IPS-11a (cell line): ENCODE results near the gene UBN1.

Source experiments
- H3K4me3 ChIP-seq: one replicate; pipeline ENCODE4 v1.5.1; 2013; ENCODE audit warnings: low read depth, low read length, control low read depth

UBN1 gene

GRCh38 chr16:4900036-4900435 lies 52.8 kb downstream of the UBN1 start:
- H3K4me3 ChIP-seq, result no peak overlapping the region

- no peak overlapping the region for H3K4me3 ChIP-seq
Observed at GRCh38 chr16:4900750-4901149, 53.5 kb downstream of the UBN1 start.

DNA sequence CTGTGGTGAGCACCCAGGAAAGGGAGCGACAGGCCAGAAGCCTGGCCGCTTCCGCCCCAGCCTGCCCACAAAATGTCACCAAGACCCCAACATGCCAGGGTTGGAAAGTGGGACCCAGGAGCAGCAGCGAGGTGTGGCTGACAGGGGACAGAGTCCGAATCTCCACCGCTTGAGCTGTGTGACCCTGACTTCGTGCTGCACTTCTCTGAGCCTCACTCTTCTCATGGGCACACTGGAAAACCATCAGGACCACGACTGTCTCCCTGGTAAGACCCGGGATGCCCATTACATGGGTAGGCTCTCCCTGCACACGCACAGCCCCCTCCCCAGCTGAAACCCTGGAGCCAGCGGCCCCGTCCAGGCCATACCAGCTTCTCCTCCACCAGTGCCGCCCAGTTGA lies 54.8 kb downstream of the UBN1 start:
- H3K4me3 ChIP-seq, result no peak overlapping the region

- H3K4me3 ChIP-seq, result no peak overlapping the region
Observed at GRCh38 chr16:4904108-4904941, 57.0 kb downstream of the UBN1 start.

GRCh38 chr16:4904942-4905615 lies 57.8 kb downstream of the UBN1 start:
- H3K4me3 ChIP-seq, result no peak overlapping the region

- H3K4me3 ChIP-seq, result no peak overlapping the region
Observed at GRCh38 chr16:4908854-4909401, 61.6 kb downstream of the UBN1 start.

- H3K4me3 ChIP-seq, result no peak overlapping the region
Observed at GRCh38 chr16:4909825-4910224, 62.5 kb downstream of the UBN1 start.

GRCh38 chr16:4910828-4911227 lies 63.5 kb downstream of the UBN1 start:
- H3K4me3 ChIP-seq, result no peak overlapping the region

DNA sequence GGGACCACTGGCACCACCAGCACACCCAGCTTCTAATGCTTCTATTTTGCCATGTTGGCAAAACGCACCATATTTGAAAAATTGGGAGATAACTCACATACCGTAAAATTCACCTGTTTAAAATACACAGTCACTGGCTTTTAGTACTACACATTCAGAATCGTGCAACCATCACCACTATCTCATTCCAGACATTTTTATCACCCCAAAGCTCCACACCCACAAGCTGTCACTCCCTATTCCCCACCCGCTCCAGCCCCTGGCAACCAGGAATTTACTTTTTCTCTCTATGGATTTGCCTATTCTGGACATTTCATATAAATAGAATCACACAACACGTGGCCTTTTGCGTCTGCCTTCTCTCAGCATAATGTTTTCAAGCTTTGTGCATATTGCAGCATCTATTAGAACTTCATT lies 64.7 kb downstream of the UBN1 start:
- no peak overlapping the region for H3K4me3 ChIP-seq

- no peak overlapping the region for H3K4me3 ChIP-seq
Observed at GRCh38 chr16:4913130-4913773, 66.0 kb downstream of the UBN1 start.

GRCh38 chr16:4913774-4914525 lies 66.7 kb downstream of the UBN1 start:
- H3K4me3 ChIP-seq, result no peak overlapping the region

DNA sequence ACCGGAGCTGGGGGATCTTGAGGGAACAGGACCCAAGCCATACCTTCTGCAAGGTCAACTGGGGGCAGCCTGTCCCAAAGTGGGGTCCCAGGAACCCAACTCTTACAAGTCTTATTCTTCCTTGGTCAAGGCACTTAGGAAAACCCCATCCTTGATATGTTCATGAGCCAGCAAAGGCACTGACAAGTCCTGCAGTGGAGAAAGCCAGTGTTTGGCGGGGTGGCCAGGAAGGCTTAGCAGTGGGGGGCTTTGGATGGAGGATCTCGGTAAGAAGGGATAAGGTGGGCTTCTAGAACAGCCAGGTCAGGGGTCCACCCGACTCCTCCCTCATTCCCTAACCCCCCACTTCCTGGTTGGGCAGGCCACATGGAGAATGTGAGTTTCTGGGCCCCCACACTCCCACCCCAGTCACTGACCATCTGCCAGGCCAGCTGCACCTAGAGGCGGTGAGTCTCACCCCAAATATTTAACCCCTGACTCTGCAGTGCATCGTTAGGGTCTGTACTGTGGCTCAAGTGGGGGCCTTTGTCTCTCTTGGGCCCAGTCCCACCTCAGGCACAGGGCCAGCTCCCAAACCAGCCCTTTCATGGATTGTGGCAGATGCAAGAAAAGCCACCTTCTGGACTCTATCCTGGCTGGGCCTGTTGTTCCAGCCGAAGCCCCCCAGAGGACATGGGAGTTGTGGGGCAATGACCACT lies 67.4 kb downstream of the UBN1 start:
- H3K4me3 ChIP-seq, result no peak overlapping the region

GRCh38 chr16:4915226-4915761 lies 68.0 kb downstream of the UBN1 start:
- no peak overlapping the region for H3K4me3 ChIP-seq

- H3K4me3 ChIP-seq, result no peak overlapping the region
Observed at GRCh38 chr16:4917117-4917516, 69.8 kb downstream of the UBN1 start.

GRCh38 chr16:4918781-4919251 lies 71.5 kb downstream of the UBN1 start:
- no peak overlapping the region for H3K4me3 ChIP-seq

- no peak overlapping the region for H3K4me3 ChIP-seq
Observed at GRCh38 chr16:4920826-4921225, 73.5 kb downstream of the UBN1 start.

- no peak overlapping the region for H3K4me3 ChIP-seq
Observed at GRCh38 chr16:4922721-4923342, 75.6 kb downstream of the UBN1 start.

- H3K4me3 ChIP-seq, result no peak overlapping the region
Observed at GRCh38 chr16:4923853-4924252, 76.6 kb downstream of the UBN1 start.

- no peak overlapping the region for H3K4me3 ChIP-seq
Observed at GRCh38 chr16:4924593-4925292, 77.5 kb downstream of the UBN1 start.
